Sigmoid colon (tissue), 7 donors: ENCODE results near the gene CCS. TPM values are rescaled to one million over a fixed set of nuclear protein-coding genes. Genes with fewer than 3 reads are reported as not detected.

Experiments
- DNase-seq: peaks from one replicate; pipeline ENCODE4 v3.0.0-alpha.2; 2019
- H3K27ac ChIP-seq, 4 donors: fragments of 200-600 bp; sonication (generic); one replicate each; pipeline ENCODE4 v1.5.1; 2016 to 2019; ENCODE audit warnings: mild to moderate bottlenecking in 1 of 4
- H3K27me3 ChIP-seq, 3 donors: fragments of 200-600 bp; sonication (generic); one replicate each; pipeline ENCODE4 v1.5.1; 2019; ENCODE audit warnings: mild to moderate bottlenecking in 1 of 3
- H3K36me3 ChIP-seq, 4 donors: fragments of 200-600 bp; sonication (generic); one replicate each; pipeline ENCODE4 v1.5.1; 2016 to 2019
- H3K4me1 ChIP-seq, 4 donors: fragments of 200-600 bp; sonication (generic); one replicate each; pipeline ENCODE4 v1.5.1; 2017 to 2019
- H3K4me3 ChIP-seq, 4 donors: fragments of 200-600 bp; sonication (generic); one replicate each; pipeline ENCODE4 v1.5.1; 2017 to 2019; ENCODE audit warnings: mild to moderate bottlenecking in 2 of 4, moderate library complexity in 1 of 4
- H3K9me3 ChIP-seq, 4 donors: fragments of 200-600 bp in 3 of 4; sonication (generic) in 3 of 4; one replicate each; pipeline versions ENCODE4 v1.5.1 to v1.6.1; 2013 to 2019
- EP300 ChIP-seq, 4 donors: sonication (generic); formaldehyde crosslinking; IDR thresholded peaks; one replicate each; pipeline ENCODE4 v1.6.1; 2017; ENCODE audit warnings: antibody characterized with exemption in 4 of 4
- POLR2A ChIP-seq, 2 donors: fragments of 450-650 bp; IDR thresholded peaks; one replicate each; pipeline ENCODE4 v1.6.1; 2016; ENCODE audit warnings: antibody characterized with exemption in 2 of 2, mild to moderate bottlenecking in 2 of 2, moderate library complexity in 2 of 2
- POLR2AphosphoS5 ChIP-seq, 4 donors: sonication (generic); formaldehyde crosslinking; IDR thresholded peaks; one replicate each; pipeline ENCODE4 v1.6.1; 2017; ENCODE audit warnings: antibody characterized with exemption in 4 of 4
- WGBS, 2 donors: extraction: QIAGEN DNeasy Blood & Tissue Kit; methylation state at CpG; one replicate each; pipeline ENCODE4 v1.1.7; 2013; 5-methylcytosine and 5-hydroxymethylcytosine counted together
- intact Hi-C: fragments of 100-400 bp; cut with DNase I; formaldehyde crosslinking; loops from one replicate; pipeline ENCODE4 v1.15.1; 2023
- polyA plus RNA-seq, 3 donors: library from polyadenylated mRNA; stranded (reverse); fragments of 200-250 nt; gene quantifications; one replicate each; pipeline ENCODE4 v1.2.3, GENCODE V29; 2013
- total RNA-seq, 4 donors: library from RNA; depleted of rRNA; stranded (reverse); fragments of >200 nt; gene quantifications; one replicate each; pipeline ENCODE4 v1.1.0, GENCODE V29; 2016
- TF ChIP-seq, protein P1 (sequence below), 4 experiments: fragments of 450-650 bp in 3 of 4; fragments of 200-600 bp in 1 of 4; IDR thresholded peaks; one replicate each; pipeline ENCODE4 v1.5.1; 2016 to 2019; ENCODE audit warnings: antibody characterized with exemption in 4 of 4, mild to moderate bottlenecking in 3 of 4, moderate library complexity in 2 of 4
- donor health status: healthy with polysubstance abuse.
- donor health status: Bipolar disorder and iron deficiency.
- donor health status: healthy.

The CCS gene
- total and polyA plus RNA-seq, 7 donors, result 26.0 to 48.8 (median 40.6) TPM

DNA sequence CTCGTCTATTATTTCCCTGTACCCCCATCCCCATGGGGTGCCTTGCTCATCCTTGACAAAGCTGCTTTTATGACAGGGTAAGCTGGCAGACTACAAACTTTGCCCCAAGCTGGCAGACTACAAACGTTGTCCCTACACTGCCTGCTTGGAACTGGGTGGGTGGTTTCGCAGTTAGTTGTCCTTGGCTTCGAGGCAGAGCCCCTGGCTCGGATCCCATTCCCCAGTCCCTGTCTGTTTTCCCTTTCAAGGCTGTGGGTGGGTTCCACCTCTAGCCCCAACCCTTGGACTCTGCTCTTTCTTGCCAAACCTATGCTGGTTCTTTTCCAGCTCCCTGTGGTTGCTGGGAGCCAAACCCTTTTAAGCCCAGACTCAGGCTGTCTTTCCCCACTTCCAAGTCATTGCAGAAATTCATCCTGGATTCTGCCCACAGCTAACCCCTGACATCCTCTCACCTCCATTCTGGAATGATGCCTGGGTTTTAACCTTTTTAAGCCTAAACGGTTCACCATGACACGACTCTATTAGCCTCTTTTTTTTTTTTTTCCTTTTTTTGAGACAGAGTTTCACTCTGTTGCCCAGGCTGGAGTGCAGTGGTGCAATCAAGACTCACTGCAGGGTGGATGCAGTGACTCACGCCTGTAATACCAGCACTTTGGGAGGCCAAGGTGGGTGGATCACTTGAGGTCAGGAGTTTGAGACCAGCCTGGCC is 14.3 kb downstream of the CCS start:
- Histone ChIP-seq H3K9me3 (no peaks in the 10 kb centered on the region), H3K27ac (peak overlapping the region; percentile 82 to 88 (median 88)), H3K36me3 (peaks cover 6 to 35% (median 18%) of the 10 kb centered on the region in 4 donors), H3K4me3 (peak overlapping the region in 1 of 4 donors; percentile 1), H3K4me1 (peaks cover 0 to 25% (median 23%) of the 10 kb centered on the region in 4 donors), H3K27me3 (no peaks in the 10 kb centered on the region)
- TF ChIP-seq POLR2A (IDR thresholded peaks at IDR 0.05), result no peak
- peak; percentile 12 to 63 (median 49) for TF ChIP-seq POLR2AphosphoS5 (IDR thresholded peaks at IDR 0.05)
- peak; percentile 96 for DNase-seq
- intact Hi-C loops, result no loop called here
- WGBS, 2 donors, result 14 to 51% methylated on average over 8 of the region's 8 CpGs

DNA sequence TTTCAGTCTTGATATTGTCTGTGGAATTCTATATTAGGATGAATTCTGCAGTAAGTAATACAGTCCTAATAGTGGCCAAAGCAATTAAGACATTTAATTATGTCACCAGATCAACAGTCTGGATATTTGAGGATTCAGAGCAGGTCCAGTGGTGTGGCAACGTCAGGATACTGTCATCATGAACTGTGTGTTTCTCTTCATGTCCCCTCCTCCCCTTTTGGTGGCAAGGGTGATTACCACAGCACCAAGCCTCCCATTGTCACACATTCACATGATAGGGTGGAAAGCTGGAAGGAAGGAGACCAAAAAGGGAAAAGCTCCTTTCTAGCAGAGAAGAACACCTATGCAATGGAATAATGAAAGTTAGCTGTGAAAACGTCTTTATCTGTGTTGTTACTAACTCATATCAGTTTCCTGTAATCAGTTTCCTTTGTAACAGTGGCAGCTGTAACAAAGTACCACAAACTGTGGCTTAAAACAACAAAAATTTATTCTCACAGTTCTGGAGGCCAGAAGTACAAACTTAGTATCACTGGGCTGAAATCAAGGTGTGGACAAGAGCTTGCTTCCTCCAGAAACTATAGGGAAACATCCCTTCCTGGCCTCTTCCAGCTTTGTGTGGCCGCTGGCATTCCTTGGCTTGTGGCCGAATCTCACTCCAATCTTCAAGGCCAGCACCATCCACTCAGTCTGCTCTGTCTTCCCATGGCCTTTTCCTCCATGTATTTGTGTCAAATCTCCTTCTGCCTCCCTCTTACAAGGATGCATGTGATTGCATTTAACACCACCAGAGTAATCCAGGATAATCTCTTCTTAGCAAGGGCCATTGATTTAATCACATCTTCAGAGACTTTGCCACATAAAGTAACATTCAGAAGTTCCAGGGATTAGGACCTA is 17.0 kb downstream of the CCS start:
- WGBS, 2 donors, result 67 to 71% methylated on average over 4 of the region's 4 CpGs
- peaks cover 5 to 14% (median 11%) of the 10 kb centered on the region in 4 donors for H3K36me3 ChIP-seq
- H3K9me3 ChIP-seq, result no peaks in the 10 kb centered on the region
- TF ChIP-seq EP300 (IDR thresholded peaks at IDR 0.05), result no peak
- TF ChIP-seq, protein P1, sequence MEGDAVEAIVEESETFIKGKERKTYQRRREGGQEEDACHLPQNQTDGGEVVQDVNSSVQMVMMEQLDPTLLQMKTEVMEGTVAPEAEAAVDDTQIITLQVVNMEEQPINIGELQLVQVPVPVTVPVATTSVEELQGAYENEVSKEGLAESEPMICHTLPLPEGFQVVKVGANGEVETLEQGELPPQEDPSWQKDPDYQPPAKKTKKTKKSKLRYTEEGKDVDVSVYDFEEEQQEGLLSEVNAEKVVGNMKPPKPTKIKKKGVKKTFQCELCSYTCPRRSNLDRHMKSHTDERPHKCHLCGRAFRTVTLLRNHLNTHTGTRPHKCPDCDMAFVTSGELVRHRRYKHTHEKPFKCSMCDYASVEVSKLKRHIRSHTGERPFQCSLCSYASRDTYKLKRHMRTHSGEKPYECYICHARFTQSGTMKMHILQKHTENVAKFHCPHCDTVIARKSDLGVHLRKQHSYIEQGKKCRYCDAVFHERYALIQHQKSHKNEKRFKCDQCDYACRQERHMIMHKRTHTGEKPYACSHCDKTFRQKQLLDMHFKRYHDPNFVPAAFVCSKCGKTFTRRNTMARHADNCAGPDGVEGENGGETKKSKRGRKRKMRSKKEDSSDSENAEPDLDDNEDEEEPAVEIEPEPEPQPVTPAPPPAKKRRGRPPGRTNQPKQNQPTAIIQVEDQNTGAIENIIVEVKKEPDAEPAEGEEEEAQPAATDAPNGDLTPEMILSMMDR (IDR thresholded peaks at IDR 0.05), result no peak
- intact Hi-C loops, result no loop called here
- no peak for DNase-seq
- H3K4me3 ChIP-seq, result no peak overlapping the region
- peaks cover 0 to 22% (median 20%) of the 10 kb centered on the region in 4 donors for H3K4me1 ChIP-seq
- H3K27ac ChIP-seq, result peak overlapping the region in 1 of 4 donors; percentile 88
- no peaks in the 10 kb centered on the region for H3K27me3 ChIP-seq

DNA sequence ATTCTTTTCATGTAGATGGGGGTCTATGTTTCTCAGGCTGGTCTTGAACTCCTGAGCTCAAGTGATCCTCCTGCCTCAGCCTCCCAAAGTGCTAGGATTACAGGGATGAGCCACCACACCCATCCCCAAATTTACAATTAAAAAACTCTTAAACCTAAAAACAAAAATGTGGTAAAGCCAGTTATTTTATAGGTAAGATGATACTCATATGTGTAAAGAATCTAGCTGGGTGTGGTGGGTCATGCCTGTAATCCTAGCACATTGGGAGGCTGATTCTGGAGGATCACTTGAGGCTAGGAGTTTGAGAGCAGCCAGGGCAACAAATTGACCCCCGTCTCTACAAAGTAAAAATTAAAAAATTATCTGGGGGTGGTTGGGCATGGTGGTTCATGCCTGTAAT is 19.5 kb downstream of the CCS start:
- no peaks in the 10 kb centered on the region for H3K27me3 ChIP-seq
- DNase-seq, result no peak
- intact Hi-C loops, result no loop called here
- peaks cover 0 to 24% (median 18%) of the 10 kb centered on the region in 4 donors for H3K4me1 ChIP-seq
- TF ChIP-seq POLR2AphosphoS5 (IDR thresholded peaks at IDR 0.05), result no peak
- no peaks in the 10 kb centered on the region for H3K36me3 ChIP-seq
- no peak overlapping the region for H3K27ac ChIP-seq
- no peak overlapping the region for H3K4me3 ChIP-seq
- 89 to 93% methylated on average over 1 of the region's 1 CpG for WGBS, 2 donors
- H3K9me3 ChIP-seq, result no peaks in the 10 kb centered on the region

DNA sequence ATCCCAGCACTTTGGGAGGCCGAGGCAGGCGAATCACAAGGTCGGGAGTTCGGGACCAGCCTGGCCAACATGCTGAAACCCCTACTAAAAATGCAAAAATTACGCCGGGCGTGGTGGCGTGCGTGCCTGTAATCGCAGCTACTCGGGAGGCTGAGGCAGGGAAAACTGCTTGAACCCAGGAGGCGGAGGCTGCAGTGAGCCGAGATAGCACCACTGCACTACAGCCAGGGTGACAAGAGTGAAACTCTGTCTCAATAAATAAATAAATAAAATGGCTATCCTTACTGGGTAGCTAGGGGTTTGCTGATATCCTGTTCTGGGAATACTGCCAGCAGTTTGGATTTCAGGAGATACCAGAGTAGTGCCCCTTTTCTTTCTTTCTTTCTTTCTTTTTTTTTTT is 21.1 kb downstream of the CCS start:
- Histone ChIP-seq H3K4me1 (peaks cover 0 to 29% (median 19%) of the 10 kb centered on the region in 4 donors), H3K27ac (no peak overlapping the region), H3K36me3 (no peaks in the 10 kb centered on the region), H3K9me3 (no peaks in the 10 kb centered on the region), H3K27me3 (no peaks in the 10 kb centered on the region), H3K4me3 (no peak overlapping the region)
- TF ChIP-seq POLR2AphosphoS5 (IDR thresholded peaks at IDR 0.05) (no peak), EP300 (IDR thresholded peaks at IDR 0.05) (no peak), POLR2A (IDR thresholded peaks at IDR 0.05) (no peak)
- WGBS, 2 donors, result 80 to 93% methylated on average over 13 of the region's 13 CpGs
- intact Hi-C loops, result no loop called here
- no peak for DNase-seq

DNA sequence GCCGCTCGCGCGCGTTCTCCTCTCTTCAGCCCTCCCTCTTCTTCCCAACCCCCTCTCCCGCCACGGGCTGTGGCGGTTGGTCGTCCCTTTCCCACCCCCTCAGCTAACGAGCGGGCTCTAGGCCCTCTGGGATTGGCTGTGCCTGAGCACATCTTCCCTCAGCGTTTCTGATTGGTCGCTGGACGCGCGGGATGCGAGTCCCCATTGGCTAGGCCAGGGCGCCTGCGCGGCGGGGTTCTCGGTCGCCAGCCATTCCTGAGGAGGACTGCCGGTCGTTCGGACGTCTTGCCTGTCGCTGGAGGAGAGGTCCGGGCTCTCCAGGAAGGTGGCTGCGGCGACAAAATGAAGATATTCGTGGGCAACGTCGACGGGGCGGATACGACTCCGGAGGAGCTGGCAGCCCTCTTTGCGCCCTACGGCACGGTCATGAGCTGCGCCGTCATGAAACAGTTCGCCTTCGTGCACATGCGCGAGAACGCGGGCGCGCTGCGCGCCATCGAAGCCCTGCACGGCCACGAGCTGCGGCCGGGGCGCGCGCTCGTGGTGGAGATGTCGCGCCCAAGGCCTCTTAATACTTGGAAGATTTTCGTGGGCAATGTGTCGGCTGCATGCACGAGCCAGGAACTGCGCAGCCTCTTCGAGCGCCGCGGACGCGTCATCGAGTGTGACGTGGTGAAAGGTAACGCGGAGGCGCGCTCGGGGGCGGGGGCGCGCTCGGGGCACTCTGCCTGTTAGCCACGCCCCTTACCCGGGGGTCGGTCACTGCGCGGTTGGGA is 23.6 kb downstream of the CCS start, which contains the start of gene RBM14:
TSS of gene RBM14 (plus strand) at position 252 of the 776 bp plus-strand sequence. CDS start at position 343, 91 bp downstream.
- Histone ChIP-seq H3K9me3 (no peaks in the 10 kb centered on the region), H3K27ac (peak within 1 kb of the TSS; percentile 95 to 99 (median 98)), H3K4me3 (peak within 1 kb of the TSS; percentile 82 to 94 (median 88)), H3K4me1 (peaks cover 0 to 48% (median 40%) of the 10 kb centered on the region in 4 donors), H3K27me3 (no peaks in the 10 kb centered on the region), H3K36me3 (no peaks in the 10 kb centered on the region)
- WGBS, 2 donors, result 0% methylated on average over 90 of the region's 90 CpGs
- intact Hi-C loops, result loop anchor here (2.0 kb wide), 1 partner anchor 24 kb away; the partner anchor contains the start of genes CCDC87 and CCS
- TF ChIP-seq, protein P1 (IDR thresholded peaks at IDR 0.05), result no peak
- peak; percentile 100 for TF ChIP-seq POLR2AphosphoS5 (IDR thresholded peaks at IDR 0.05)
- peak; percentile 99 to 100 for TF ChIP-seq POLR2A (IDR thresholded peaks at IDR 0.05)
- no peak for TF ChIP-seq EP300 (IDR thresholded peaks at IDR 0.05)
- peak; percentile 100 for DNase-seq
